Measurements from ENCODE around the gene GIMAP8. TPM values are rescaled to one million over a fixed set of nuclear protein-coding genes. Genes with fewer than 3 reads are reported as not detected.

GIMAP8 gene
- polyA plus RNA-seq, 1 of the 3 experiments (the other 2 are of a cell fraction) = not detected

- Histone ChIP-seq H3K36me3 (replicated peaks in 1 of 2; ENCODE audit: control insufficient read depth in 1 of 2, insufficient read depth in 2 of 2, low read length in 1 of 2) (peaks cover 0 to 14% of the 10 kb centered on the region in 2 experiments), H3K27ac (ENCODE audit: low read depth in 2 of 2, low read length in 1 of 2) (no peak overlapping the region), H3K9me2 (no peaks in the 10 kb centered on the region), H2AFZ (ENCODE audit: low read depth) (no peak overlapping the region), H3K79me2 (ENCODE audit: insufficient read depth) (no peaks in the 10 kb centered on the region), H3K27me3 (ENCODE audit: insufficient read depth) (no peaks in the 10 kb centered on the region), H3K9ac (no peak overlapping the region), H3K9me3 (no peaks in the 10 kb centered on the region), H3K4me3 (ENCODE audit: low read depth in 2 of 2, low read length in 1 of 2) (no peak overlapping the region), H3F3A (replicated peaks; ENCODE audit: insufficient read depth) (peaks cover 9% of the 10 kb centered on the region), H3K4me2 (no peak overlapping the region), H4K20me1 (ENCODE audit: insufficient read depth) (no peaks in the 10 kb centered on the region), H3K4me1 (ENCODE audit: control insufficient read depth in 1 of 2, insufficient read depth in 2 of 2, low read depth in 1 of 2, low read length in 1 of 2) (peaks cover 15 to 43% of the 10 kb centered on the region in 2 experiments)
- ChIA-PET POLR2A (interaction anchor here (0.7 to 2.8 kb wide), 2 partner anchors 31 to 33 kb away, joined by 3 to 10 read pairs; partner anchors contain the start of gene REPIN1), CTCF (interaction anchor here (0.6 to 1.8 kb wide), 5 partner anchors 10 to 588 kb away, joined by 3 to 7 read pairs (median 3); no protein-coding TSS in a partner anchor)
- DNase-seq = no peak
- no peak for TF ChIP-seq RCOR1 (IDR thresholded peaks at IDR 0.05; ENCODE audit: low read length)
- no peak for TF ChIP-seq SIN3A (IDR thresholded peaks at IDR 0.05; ENCODE audit: borderline replicate concordance, low read depth, low read length)
- TF ChIP-seq MEF2A (IDR thresholded peaks at IDR 0.05; ENCODE audit: borderline replicate concordance, low read depth) = no peak
- no peak for TF ChIP-seq IRF3 (IDR thresholded peaks at IDR 0.05; ENCODE audit: low read depth, low read length)
- no peak for TF ChIP-seq ZBTB33 (IDR thresholded peaks at IDR 0.05; ENCODE audit: borderline replicate concordance, low read depth)
- TF ChIP-seq EP300 (IDR thresholded peaks at IDR 0.05; ENCODE audit: borderline replicate concordance in 1 of 2, low read depth in 1 of 2, low read length in 1 of 2) = no peak
- TF ChIP-seq GATA2 (CRISPR knock-in tag; IDR thresholded peaks at IDR 0.05) = no peak
- no peak for TF ChIP-seq RXRA (IDR thresholded peaks at IDR 0.05; ENCODE audit: borderline replicate concordance, low read depth)
- no peak for TF ChIP-seq NRF1 (IDR thresholded peaks at IDR 0.05; ENCODE audit: low read depth, low read length)
- TF ChIP-seq JUND (IDR thresholded peaks at IDR 0.05) = no peak
- no peak for TF ChIP-seq SMC3 (IDR thresholded peaks at IDR 0.05; ENCODE audit: low read depth, low read length)
- TF ChIP-seq CHD2 (IDR thresholded peaks at IDR 0.05; ENCODE audit: low read length, partially characterized antibody) = no peak
- TF ChIP-seq FOXJ3 (CRISPR knock-in tag; IDR thresholded peaks at IDR 0.05) = no peak
- TF ChIP-seq TEAD4 (IDR thresholded peaks at IDR 0.05; ENCODE audit: borderline replicate concordance, insufficient read depth) = no peak
- no peak for TF ChIP-seq MXI1 (IDR thresholded peaks at IDR 0.05; ENCODE audit: low read depth, low read length)
- no peak for TF ChIP-seq TAF1 (IDR thresholded peaks at IDR 0.05; ENCODE audit: borderline replicate concordance, low read depth, low read length)
- WGBS (ENCODE audit: low lambda C conversion rate) = 97% methylated on average over 7 of the region's 7 CpGs
These were observed 48.4 kb upstream of the GIMAP8 start for GRCh38 chr7:150401861-150402631.
